H9 (cell line): ENCODE measurements around the gene DNAJC5. TPM values are rescaled to one million over a fixed set of nuclear protein-coding genes. Genes with fewer than 3 reads are reported as not detected.

Experiments used
- DNase-seq: peaks from one replicate; pipeline ENCODE4 v3.0.0-alpha.2; 2017
- H2AFZ ChIP-seq: one replicate; pipeline ENCODE4 v1.6.1; 2013; ENCODE audit warnings: mild to moderate bottlenecking, low read length, control low read depth, moderate library complexity
- H2AK5ac ChIP-seq: 2 replicates; pipeline ENCODE4 v1.6.1; 2013; ENCODE audit warnings: low read length, control low read depth, mixed read lengths; ENCODE audit not compliant: insufficient read length
- H2BK120ac ChIP-seq: one replicate; pipeline ENCODE4 v1.6.1; 2013; ENCODE audit warnings: low read depth, mild to moderate bottlenecking, low read length, control low read depth, inconsistent platforms; ENCODE audit not compliant: poor library complexity, severe bottlenecking
- H2BK12ac ChIP-seq: 2 replicates; pipeline ENCODE4 v1.6.1; 2013; ENCODE audit warnings: low read length, control low read depth, mixed read lengths, low read depth; ENCODE audit not compliant: insufficient read length
- H2BK15ac ChIP-seq: 2 replicates; pipeline ENCODE4 v1.6.1; 2013; ENCODE audit warnings: low read depth, low read length, control low read depth
- H2BK20ac ChIP-seq: one replicate; pipeline ENCODE4 v1.6.1; 2013; ENCODE audit warnings: low read depth, mild to moderate bottlenecking, low read length, control low read depth, inconsistent platforms; ENCODE audit not compliant: poor library complexity, severe bottlenecking
- H2BK5ac ChIP-seq: 2 replicates; pipeline ENCODE4 v1.6.1; 2013; ENCODE audit warnings: low read length, control low read depth, mixed read lengths; ENCODE audit not compliant: insufficient read length
- H3K14ac ChIP-seq: 2 replicates; pipeline ENCODE4 v1.6.1; 2013; ENCODE audit warnings: low read length, control low read depth; ENCODE audit not compliant: insufficient read depth
- H3K18ac ChIP-seq: 2 replicates; pipeline ENCODE4 v1.6.1; 2013; ENCODE audit warnings: low read depth, mild to moderate bottlenecking, mixed read lengths, low read length, control low read depth; ENCODE audit not compliant: insufficient read length
- H3K23ac ChIP-seq: 2 replicates; pipeline ENCODE4 v1.6.1; 2013; ENCODE audit warnings: low read length, control low read depth, mixed read lengths, low read depth; ENCODE audit not compliant: insufficient read length
- H3K23me2 ChIP-seq: 2 replicates; pipeline ENCODE4 v1.6.1; 2013; ENCODE audit warnings: low read depth, mild to moderate bottlenecking, mixed read lengths, low read length, control low read depth; ENCODE audit not compliant: insufficient read length, poor library complexity, severe bottlenecking
- H3K27ac ChIP-seq: 2 replicates; pipeline ENCODE4 v1.5.1; 2013; ENCODE audit warnings: low read length, control low read depth, mixed read lengths, low read depth; ENCODE audit not compliant: insufficient read length
- H3K27me3 ChIP-seq: 2 replicates; pipeline ENCODE4 v1.6.1; 2013; ENCODE audit warnings: low read length, control low read depth, inconsistent platforms; ENCODE audit not compliant: insufficient read depth
- H3K4ac ChIP-seq: 2 replicates; pipeline ENCODE4 v1.6.1; 2013; ENCODE audit warnings: low read depth, mild to moderate bottlenecking, control low read depth, inconsistent platforms, low read length, moderate library complexity
- H3K4me1 ChIP-seq: 2 replicates; pipeline ENCODE4 v1.6.1; 2013; ENCODE audit warnings: low read length, control low read depth, inconsistent platforms; ENCODE audit not compliant: insufficient read depth
- H3K4me2 ChIP-seq: 2 replicates; pipeline ENCODE4 v1.6.1; 2013; ENCODE audit warnings: low read length, control low read depth, mixed read lengths; ENCODE audit not compliant: insufficient read length, insufficient read depth
- H3K56ac ChIP-seq: 2 replicates; pipeline ENCODE4 v1.6.1; 2013; ENCODE audit warnings: low read depth, mild to moderate bottlenecking, mixed read lengths, low read length, control low read depth; ENCODE audit not compliant: insufficient read length
- H3K79me1 ChIP-seq: 2 replicates; pipeline ENCODE4 v1.6.1; 2013; ENCODE audit warnings: low read depth, mild to moderate bottlenecking, moderate library complexity, low read length, control low read depth, inconsistent platforms; ENCODE audit not compliant: insufficient read depth, poor library complexity, severe bottlenecking
- H3K79me2 ChIP-seq: 2 replicates; pipeline ENCODE4 v1.6.1; 2013; ENCODE audit warnings: low read length, control low read depth, inconsistent platforms; ENCODE audit not compliant: insufficient read depth
- H3K9ac ChIP-seq: 2 replicates; pipeline ENCODE4 v1.6.1; 2013; ENCODE audit warnings: low read length, control low read depth, mixed read lengths; ENCODE audit not compliant: insufficient read length; ENCODE audit errors: extremely low read depth
- H3K9me3 ChIP-seq: one replicate; pipeline ENCODE4 v1.6.1; 2013; ENCODE audit warnings: low read depth, low read length, inconsistent platforms; ENCODE audit not compliant: control insufficient read depth
- H3T11ph ChIP-seq: one replicate; pipeline ENCODE4 v1.6.1; 2013; ENCODE audit warnings: mild to moderate bottlenecking, low read length, control low read depth, inconsistent platforms
- H4K20me1 ChIP-seq: one replicate; pipeline ENCODE4 v1.6.1; 2013; ENCODE audit not compliant: control insufficient read depth, insufficient read length, insufficient read depth
- H4K5ac ChIP-seq: 2 replicates; pipeline ENCODE4 v1.6.1; 2013; ENCODE audit warnings: low read depth, mild to moderate bottlenecking, mixed read lengths, low read length, control low read depth; ENCODE audit not compliant: insufficient read length
- H4K8ac ChIP-seq: replicated peaks from 2 replicates; pipeline ENCODE4 v1.6.1; 2013; ENCODE audit warnings: low read length, control low read depth, mixed read lengths, low read depth; ENCODE audit not compliant: insufficient read length
- H4K91ac ChIP-seq: 2 replicates; pipeline ENCODE4 v1.6.1; 2013; ENCODE audit warnings: low read depth, mild to moderate bottlenecking, moderate library complexity, mixed read lengths, low read length, control low read depth; ENCODE audit not compliant: insufficient read length
- H3K27ac Mint-ChIP-seq, 3 experiments: 2 replicates in 2 of 3; 3 replicates in 1 of 3; pipeline ENCODE4 v1.8.0; 2020 to 2021; ENCODE audit warnings: mixed read lengths in 3 of 3, mild to moderate bottlenecking in 1 of 3, moderate library complexity in 1 of 3
- H3K27me3 Mint-ChIP-seq: 2 replicates; pipeline ENCODE4 v1.8.0; 2021; ENCODE audit warnings: low read depth, mild to moderate bottlenecking, moderate library complexity, mixed read lengths
- H3K36me3 Mint-ChIP-seq, 3 experiments: 2 replicates in 2 of 3; 3 replicates in 1 of 3; pipeline ENCODE4 v1.8.0; 2020 to 2021; ENCODE audit warnings: low read depth in 3 of 3, mixed read lengths in 3 of 3; ENCODE audit not compliant: insufficient read depth in 1 of 3
- H3K4me1 Mint-ChIP-seq, 2 experiments: 2 replicates each; pipeline ENCODE4 v1.8.0; 2020; ENCODE audit warnings: mixed read lengths in 2 of 2
- H3K4me3 Mint-ChIP-seq, 2 experiments: 2 replicates in 1 of 2; 3 replicates in 1 of 2; pipeline ENCODE4 v1.8.0; 2020 to 2021; ENCODE audit warnings: mild to moderate bottlenecking in 2 of 2, mixed read lengths in 2 of 2, moderate library complexity in 1 of 2
- H3K9me3 Mint-ChIP-seq, 2 experiments: 2 replicates in 1 of 2; 3 replicates in 1 of 2; pipeline ENCODE4 v1.8.0; 2020; ENCODE audit warnings: mild to moderate bottlenecking in 2 of 2, mixed read lengths in 2 of 2, moderate library complexity in 1 of 2
- CTCF ChIP-seq: fragments of 200-600 bp; sonication (generic); conservative IDR thresholded peaks from 3 replicates; pipeline ENCODE4 v1.8.0; 2021; ENCODE audit warnings: antibody characterized with exemption, mild to moderate bottlenecking
- WGBS: extraction: QIAGEN DNeasy Blood & Tissue Kit; methylation state at CpG from one replicate; pipeline ENCODE4 v1.1.7; 2013; ENCODE audit warnings: missing lambda C conversion rate, low lambda C conversion rate, mixed read lengths; ENCODE audit not compliant: insufficient read length; ENCODE audit errors: extremely low coverage; 5-methylcytosine and 5-hydroxymethylcytosine counted together
- total RNA-seq: library from RNA; stranded (reverse); gene quantifications from 2 replicates; pipeline ENCODE4 v1.2.1, GENCODE V29; 2021

Gene DNAJC5
- total RNA-seq, 1 experiment from 2014 or later = 43.0 TPM

DNA sequence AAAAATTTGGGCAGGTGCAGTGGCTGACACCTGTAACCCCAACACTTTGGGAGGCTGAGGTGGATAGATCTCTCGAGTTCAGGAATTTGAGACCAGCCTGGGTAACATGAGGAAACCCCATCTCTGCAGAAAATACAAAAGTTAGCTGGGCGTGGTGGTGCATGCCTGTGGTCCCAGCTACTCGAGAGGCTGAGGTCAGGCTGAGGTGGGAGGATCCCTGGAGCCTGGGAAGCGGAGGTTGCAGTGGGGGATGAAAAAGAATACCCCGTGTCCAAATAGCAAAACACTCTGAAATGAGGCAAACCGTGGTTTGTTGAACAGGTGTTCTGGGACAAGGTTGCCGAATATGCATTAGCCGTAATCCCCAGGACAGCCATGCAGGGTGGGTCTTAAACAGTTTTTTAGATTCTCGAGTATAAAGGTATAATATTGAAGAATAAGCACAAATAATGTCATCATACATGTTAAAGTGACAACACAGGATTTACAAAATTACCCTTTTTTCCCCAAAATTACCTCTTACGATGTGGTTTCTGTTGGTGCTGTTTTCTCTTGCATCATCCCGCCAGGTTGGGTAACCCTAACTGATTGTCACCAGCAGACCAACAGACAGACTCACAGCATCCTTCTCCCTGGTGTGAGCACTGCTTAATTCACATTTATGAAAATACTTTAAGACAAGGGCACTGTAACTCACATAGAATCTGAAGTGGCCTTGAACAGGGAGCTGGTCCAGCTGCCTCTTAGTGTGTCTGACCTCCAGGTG, 9.1 kb downstream of the DNAJC5 start:
- H3K27me3 Mint-ChIP-seq = no peaks in the 10 kb centered on the region
- Histone ChIP-seq H3K4me1 (no peaks in the 10 kb centered on the region), H3K27me3 (no peaks in the 10 kb centered on the region), H3K23ac (no peak overlapping the region), H3K4ac (no peak overlapping the region), H2BK5ac (no peak overlapping the region), H3K27ac (no peak overlapping the region), H3K79me1 (peaks cover 4% of the 10 kb centered on the region), H3K4me2 (no peak overlapping the region), H3K79me2 (peaks cover 2% of the 10 kb centered on the region; the same call in 1 of the 2 replicates), H4K5ac (no peak overlapping the region), H3T11ph (no peak overlapping the region), H3K23me2 (no peaks in the 10 kb centered on the region), H2AK5ac (no peak overlapping the region), H2BK20ac (no peak overlapping the region), H4K91ac (no peak overlapping the region), H3K56ac (no peak overlapping the region), H2AFZ (no peak overlapping the region), H4K8ac (no peak overlapping the region), H3K18ac (no peak overlapping the region), H4K20me1 (no peaks in the 10 kb centered on the region), H2BK12ac (no peak overlapping the region), H3K14ac (no peak overlapping the region), H2BK120ac (no peak overlapping the region), H3K9me3 (no peaks in the 10 kb centered on the region), H2BK15ac (no peak overlapping the region), H3K9ac (no peak overlapping the region)
- H3K4me1 Mint-ChIP-seq = 0 out of 4 replicates have a peak, but pooled peaks cover 0 to 3% of the 10 kb centered on the region in 2 experiments
- DNase-seq = no peak
- peaks cover 0 to 2% (median 2%) of the 10 kb centered on the region in 3 experiments; a peak in 2 of 7 replicates for H3K36me3 Mint-ChIP-seq
- no CpG with 5 or more reads among the region's 11 CpGs for WGBS
- H3K27ac Mint-ChIP-seq = peak overlapping the region in 2 of 3 experiments; percentile 65 to 71; a peak in 2 of 7 replicates
- H3K4me3 Mint-ChIP-seq = no peak overlapping the region
- TF ChIP-seq CTCF = no peak
- no peaks in the 10 kb centered on the region for H3K9me3 Mint-ChIP-seq
